Lung (tissue), 12 donors: ENCODE data around the gene CARD11. TPM values are rescaled to one million over a fixed set of nuclear protein-coding genes. Genes with fewer than 3 reads are reported as not detected.

Source experiments
- ATAC-seq: fragments of 200-7000 bp; cut with Tn5 transposase; one replicate; pipeline ENCODE4 v1.9.1; 2020; ENCODE audit warnings: moderate number of reproducible peaks; ENCODE audit not compliant: insufficient read depth, low FRiP score
- DNase-seq, 3 donors: peaks; one replicate each; pipeline ENCODE4 v3.0.0-alpha.2; 2013 to 2017
- H3K27ac ChIP-seq, 2 donors: one replicate each; pipeline ENCODE4 v1.5.1; 2013; ENCODE audit warnings: mild to moderate bottlenecking in 2 of 2, moderate library complexity in 2 of 2, control low read depth in 1 of 2, inconsistent platforms in 1 of 2, low read depth in 1 of 2, low read length in 1 of 2
- H3K27me3 ChIP-seq, 3 donors: one replicate each; pipeline ENCODE4 v1.5.1; 2013; ENCODE audit warnings: low read length in 2 of 3; ENCODE audit not compliant: control insufficient read depth in 3 of 3, insufficient read depth in 3 of 3
- H3K36me3 ChIP-seq, 4 donors: one replicate each; pipeline ENCODE4 v1.5.1; 2013; ENCODE audit warnings: low read length in 4 of 4, mild to moderate bottlenecking in 1 of 4, moderate library complexity in 1 of 4; ENCODE audit not compliant: control insufficient read depth in 4 of 4, insufficient read depth in 4 of 4
- H3K4me1 ChIP-seq, 5 donors: one replicate each; pipeline ENCODE4 v1.5.1; 2013; ENCODE audit warnings: low read length in 5 of 5, mild to moderate bottlenecking in 2 of 5, moderate library complexity in 1 of 5; ENCODE audit not compliant: control insufficient read depth in 5 of 5, insufficient read depth in 5 of 5
- H3K4me3 ChIP-seq: one replicate; pipeline ENCODE4 v1.5.1; 2013; ENCODE audit warnings: mild to moderate bottlenecking, control low read depth, moderate library complexity
- H3K9ac ChIP-seq, 2 donors: one replicate each; pipeline ENCODE4 v1.5.1; 2013; ENCODE audit warnings: low read length in 2 of 2, control low read depth in 1 of 2; ENCODE audit not compliant: insufficient read depth in 1 of 2
- H3K9me3 ChIP-seq, 4 donors: one replicate each; pipeline ENCODE4 v1.5.1; 2013; ENCODE audit warnings: low read length in 3 of 4, mild to moderate bottlenecking in 1 of 4, moderate library complexity in 1 of 4; ENCODE audit not compliant: control insufficient read depth in 4 of 4, insufficient read depth in 3 of 4
- WGBS, 2 donors: extraction: QIAGEN DNeasy Blood & Tissue Kit; methylation state at CpG; one replicate each; pipeline ENCODE4 v1.1.7; 2013; 5-methylcytosine and 5-hydroxymethylcytosine counted together
- polyA plus RNA-seq, 2 donors: library from polyadenylated mRNA; stranded (reverse); fragments of 200-250 nt; gene quantifications; one replicate each; pipeline ENCODE4 v1.2.1, GENCODE V29; 2013
- total RNA-seq, 2 donors: library from RNA; depleted of rRNA in 1 of 2; stranded (reverse); fragments of >200 nt in 1 of 2; gene quantifications; one replicate each; pipeline ENCODE4 v1.2.1, GENCODE V29; 2014 to 2021
- TF ChIP-seq, protein P1 (sequence below): IDR thresholded peaks from 2 replicates; pipeline ENCODE4 v1.5.1; 2012; ENCODE audit warnings: mild to moderate bottlenecking; ENCODE audit errors: control extremely low read depth, extremely low read depth
- donor health status: control.
- donor health status: control.
- donor health status: Bipolar disorder and iron deficiency.
- donor health status: healthy.
- donor health status: DM: yes; HTN: yes; CAD: no.

The CARD11 gene
- total and polyA plus RNA-seq, 4 donors, result 1.5 to 4.3 (median 3.7) TPM

DNA sequence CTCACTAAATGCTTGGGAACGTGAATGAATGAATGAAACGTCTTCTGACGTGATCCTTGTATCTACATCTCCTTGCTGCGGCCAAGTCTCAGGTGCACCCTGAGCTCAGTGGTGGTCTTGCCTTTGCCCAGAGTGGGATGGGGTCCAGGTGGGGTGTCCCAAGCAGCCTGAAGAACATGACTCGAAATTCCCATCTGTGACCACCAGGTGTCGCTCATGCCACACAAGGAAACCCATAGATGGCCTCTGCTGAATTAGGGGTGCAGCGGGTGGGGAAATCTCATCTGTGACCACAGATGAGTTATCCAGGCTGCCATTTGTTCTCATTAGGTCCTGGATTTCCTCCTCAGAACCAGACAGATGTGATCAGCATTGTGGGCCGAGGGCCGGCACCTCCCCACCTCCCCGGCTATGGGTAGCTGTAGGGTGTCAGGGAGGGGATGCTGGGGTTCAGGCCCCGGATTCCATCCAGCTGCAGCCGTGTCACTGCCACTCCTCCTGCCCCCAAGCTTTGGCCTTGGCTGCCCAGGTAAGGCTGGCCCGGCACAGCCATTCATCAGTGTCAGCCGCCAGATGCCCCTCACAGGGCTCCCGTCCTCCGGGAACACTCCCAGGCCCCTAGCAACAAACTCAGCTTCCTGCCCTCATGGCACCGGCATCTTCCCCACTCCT lies 178.5 kb downstream of the CARD11 start:
- Histone ChIP-seq H3K4me3 (no peak overlapping the region), H3K4me1 (peaks cover 0 to 17% (median 10%) of the 10 kb centered on the region in 5 donors), H3K9ac (no peak overlapping the region), H3K27me3 (no peaks in the 10 kb centered on the region), H3K36me3 (no peaks in the 10 kb centered on the region), H3K27ac (no peak overlapping the region), H3K9me3 (no peaks in the 10 kb centered on the region)
- DNase-seq (peak; percentile 76 to 83 (median 83)), ATAC-seq (no peak)
- 56 to 60% methylated on average over 17 of the region's 17 CpGs for WGBS, 2 donors
- TF ChIP-seq, protein P1, sequence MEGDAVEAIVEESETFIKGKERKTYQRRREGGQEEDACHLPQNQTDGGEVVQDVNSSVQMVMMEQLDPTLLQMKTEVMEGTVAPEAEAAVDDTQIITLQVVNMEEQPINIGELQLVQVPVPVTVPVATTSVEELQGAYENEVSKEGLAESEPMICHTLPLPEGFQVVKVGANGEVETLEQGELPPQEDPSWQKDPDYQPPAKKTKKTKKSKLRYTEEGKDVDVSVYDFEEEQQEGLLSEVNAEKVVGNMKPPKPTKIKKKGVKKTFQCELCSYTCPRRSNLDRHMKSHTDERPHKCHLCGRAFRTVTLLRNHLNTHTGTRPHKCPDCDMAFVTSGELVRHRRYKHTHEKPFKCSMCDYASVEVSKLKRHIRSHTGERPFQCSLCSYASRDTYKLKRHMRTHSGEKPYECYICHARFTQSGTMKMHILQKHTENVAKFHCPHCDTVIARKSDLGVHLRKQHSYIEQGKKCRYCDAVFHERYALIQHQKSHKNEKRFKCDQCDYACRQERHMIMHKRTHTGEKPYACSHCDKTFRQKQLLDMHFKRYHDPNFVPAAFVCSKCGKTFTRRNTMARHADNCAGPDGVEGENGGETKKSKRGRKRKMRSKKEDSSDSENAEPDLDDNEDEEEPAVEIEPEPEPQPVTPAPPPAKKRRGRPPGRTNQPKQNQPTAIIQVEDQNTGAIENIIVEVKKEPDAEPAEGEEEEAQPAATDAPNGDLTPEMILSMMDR, result peak; percentile 72

DNA sequence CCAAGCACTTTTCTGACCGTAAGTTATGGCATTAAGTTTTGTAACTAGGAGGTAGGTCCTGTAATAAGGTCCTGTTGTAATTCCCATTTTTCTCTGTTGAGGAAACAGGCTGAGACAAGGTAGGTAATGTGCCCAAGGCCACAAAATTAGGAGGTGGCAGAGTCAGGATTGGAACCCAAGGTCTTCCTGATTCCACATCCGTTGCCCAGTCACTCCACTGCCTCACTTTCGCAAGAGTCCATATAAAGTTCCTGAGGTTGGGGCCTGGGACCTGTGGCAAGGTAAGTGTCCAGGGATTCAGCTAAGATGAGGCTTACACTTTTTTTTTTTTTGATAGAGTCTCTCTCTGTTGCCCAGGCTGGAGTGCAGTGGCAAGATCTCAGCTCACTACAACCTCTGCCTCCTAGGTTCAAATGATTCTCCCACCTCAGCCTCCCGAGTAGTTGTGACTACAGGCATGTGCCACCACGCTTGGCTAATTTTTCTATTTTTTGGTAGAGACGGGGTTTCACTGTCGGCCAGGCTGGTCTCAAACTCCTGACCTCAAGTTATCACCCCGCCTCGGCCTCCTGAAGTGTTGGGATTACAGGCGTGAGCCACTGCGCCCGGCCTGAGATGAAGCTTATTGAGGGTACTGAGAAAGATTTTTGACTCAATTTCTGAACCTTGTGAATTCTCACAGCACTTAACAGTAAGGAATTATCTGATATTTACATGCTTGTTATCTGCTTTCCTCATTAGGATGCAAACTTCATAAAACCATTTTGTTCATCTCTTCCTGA lies 179.3 kb downstream of the CARD11 start:
- Histone ChIP-seq H3K4me1 (peaks cover 0 to 17% (median 10%) of the 10 kb centered on the region in 5 donors), H3K4me3 (no peak overlapping the region), H3K27ac (peak overlapping the region; percentile 71 to 79), H3K9ac (peak overlapping the region in 1 of 2 donors; percentile 66), H3K27me3 (no peaks in the 10 kb centered on the region), H3K9me3 (no peaks in the 10 kb centered on the region), H3K36me3 (no peaks in the 10 kb centered on the region)
- DNase-seq, result no peak
- WGBS, 2 donors, result 81 to 85% methylated on average over 12 of the region's 12 CpGs
- no peak for ATAC-seq
- TF ChIP-seq, protein P1, result no peak

DNA sequence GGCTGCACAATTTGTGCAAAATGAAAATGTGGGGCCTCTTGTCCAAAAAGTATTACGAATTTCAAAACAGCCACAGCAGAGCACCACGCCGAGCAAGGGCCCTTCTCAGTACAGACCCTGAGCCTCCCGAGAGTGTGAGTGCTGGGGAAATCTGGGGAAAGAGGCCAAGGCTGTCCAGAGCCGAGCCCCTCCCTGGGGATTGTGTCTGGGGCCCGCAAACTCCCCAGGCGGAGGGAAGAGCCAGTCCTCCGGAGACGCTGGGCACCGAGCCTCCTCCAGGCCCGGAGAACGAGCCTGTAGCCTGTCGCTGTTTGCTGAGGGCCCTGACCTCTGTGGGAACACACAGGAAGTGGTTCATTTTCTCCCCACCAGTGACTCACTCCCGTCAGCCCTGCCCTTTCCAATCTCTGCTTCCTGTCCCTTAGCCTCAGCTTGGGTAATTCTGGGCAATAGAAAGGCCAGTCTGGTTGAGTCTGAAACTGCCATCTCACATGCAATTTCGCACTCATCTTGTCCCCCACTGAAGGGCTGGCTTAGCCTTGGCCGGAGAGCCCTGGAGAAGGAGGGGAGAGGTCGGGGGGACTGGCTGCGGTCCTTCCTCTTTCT lies 180.1 kb downstream of the CARD11 start:
- Histone ChIP-seq H3K36me3 (no peaks in the 10 kb centered on the region), H3K4me1 (peaks cover 0 to 17% (median 10%) of the 10 kb centered on the region in 5 donors), H3K27ac (peak overlapping the region; percentile 71 to 79), H3K9me3 (no peaks in the 10 kb centered on the region), H3K27me3 (no peaks in the 10 kb centered on the region), H3K4me3 (no peak overlapping the region), H3K9ac (peak overlapping the region in 1 of 2 donors; percentile 66)
- TF ChIP-seq, protein P1, result no peak
- WGBS, 2 donors, result 12 to 21% methylated on average over 18 of the region's 18 CpGs
- DNase-seq (peak; percentile 81 to 92 (median 88)), ATAC-seq (peak; percentile 87)
